ENCODE results near the gene F2RL3.
"Not testable (repeated sequence)": the region's sequence is repeated elsewhere in the genome, so short reads cannot be mapped to it uniquely, and the experiment has no call there.

Gene F2RL3

GRCh38 chr19:16888629-16889365 lies at the start of gene F2RL3:
F2RL3 (plus strand) TSS chr19:16888999; CDS start chr19:16889190, 191 bp downstream.
- no peak for DNase-seq

DNA sequence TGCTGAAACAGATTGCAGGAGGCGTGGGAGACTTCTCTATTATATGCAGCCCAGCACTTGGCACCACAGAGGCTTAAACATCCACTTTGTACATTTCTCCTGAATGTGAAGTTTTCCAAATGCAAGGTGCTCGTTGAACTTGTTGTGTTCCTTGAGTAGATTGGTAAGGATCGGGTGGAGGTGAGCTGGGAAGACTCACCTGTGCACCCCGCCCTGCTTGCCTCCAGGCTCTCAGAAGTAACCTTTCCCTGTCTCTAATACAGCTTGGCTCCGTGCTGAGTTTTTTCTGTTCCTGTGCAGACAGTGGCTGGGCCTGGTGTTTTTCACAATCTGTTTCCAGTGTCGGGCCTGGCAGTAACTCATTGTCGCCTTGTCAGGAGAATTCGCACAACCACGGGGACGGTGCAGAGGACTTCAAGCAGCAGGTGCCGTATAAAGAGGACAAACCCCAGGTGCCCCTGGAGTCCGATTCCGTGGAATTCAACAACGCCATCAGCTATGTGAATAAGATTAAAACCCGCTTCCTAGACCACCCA lies 47.3 kb upstream of the F2RL3 start:
- no peak for DNase-seq

DNA sequence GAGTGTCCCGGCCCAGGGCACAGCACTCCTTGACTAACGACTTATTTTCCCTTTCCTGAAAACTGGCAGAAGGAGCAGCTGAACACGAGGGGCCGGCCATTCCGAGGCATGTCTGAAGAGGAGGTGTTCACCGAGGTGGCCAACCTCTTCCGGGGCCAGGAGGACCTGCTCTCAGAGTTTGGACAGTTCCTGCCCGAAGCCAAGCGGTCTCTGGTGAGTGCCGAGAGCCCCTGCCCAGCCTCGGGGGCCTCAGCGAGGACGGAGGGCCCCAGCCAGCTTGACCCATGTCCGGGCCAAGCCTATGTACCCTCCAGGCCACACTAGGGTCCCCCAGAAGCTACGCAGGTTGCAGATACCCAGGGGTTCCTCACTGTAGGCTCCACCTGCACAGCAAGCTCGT lies 41.9 kb upstream of the F2RL3 start:
- no peak for DNase-seq

GRCh38 chr19:16847430-16847829 lies 41.4 kb upstream of the F2RL3 start:
- no peak for DNase-seq

- DNase-seq: no peak
Observed at GRCh38 chr19:16849168-16849567, 39.6 kb upstream of the F2RL3 start.

- no peak for DNase-seq
Observed at GRCh38 chr19:16850133-16850532, 38.7 kb upstream of the F2RL3 start.

DNA sequence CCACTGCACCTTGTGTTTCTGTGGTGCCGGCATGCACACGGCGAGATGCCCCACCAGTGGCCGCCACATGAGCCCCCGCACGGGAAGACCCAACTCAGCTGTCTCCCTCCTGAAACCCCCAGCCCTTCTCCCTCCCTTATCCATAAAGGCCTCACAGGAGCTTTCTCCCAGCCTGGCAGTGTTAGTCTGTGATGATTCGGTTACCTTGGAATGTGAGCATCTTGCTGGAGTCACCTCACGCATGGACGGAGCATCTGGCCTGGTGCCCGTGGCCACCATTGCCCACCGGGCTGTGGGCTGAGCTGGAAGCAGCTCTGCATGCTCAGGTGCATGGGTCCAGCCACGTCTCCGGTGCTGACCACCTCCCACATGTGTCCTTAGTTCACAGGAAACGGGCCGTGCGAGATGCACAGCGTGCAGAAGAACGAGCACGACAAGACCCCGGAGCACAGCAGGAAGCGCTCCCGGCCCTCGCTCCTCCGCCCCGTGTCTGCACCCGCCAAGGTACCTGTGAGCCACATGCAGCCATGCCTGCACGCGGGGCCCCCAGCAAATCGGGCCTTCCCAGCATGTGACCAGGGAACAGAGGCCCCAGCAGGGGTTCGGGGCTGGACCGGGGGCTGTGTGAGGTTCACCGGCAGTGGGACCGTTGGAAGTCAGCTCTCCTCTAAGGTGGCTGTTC lies 37.6 kb upstream of the F2RL3 start:
- no peak for DNase-seq

GRCh38 chr19:16853066-16853465 lies 35.7 kb upstream of the F2RL3 start:
- DNase-seq: no peak

DNA sequence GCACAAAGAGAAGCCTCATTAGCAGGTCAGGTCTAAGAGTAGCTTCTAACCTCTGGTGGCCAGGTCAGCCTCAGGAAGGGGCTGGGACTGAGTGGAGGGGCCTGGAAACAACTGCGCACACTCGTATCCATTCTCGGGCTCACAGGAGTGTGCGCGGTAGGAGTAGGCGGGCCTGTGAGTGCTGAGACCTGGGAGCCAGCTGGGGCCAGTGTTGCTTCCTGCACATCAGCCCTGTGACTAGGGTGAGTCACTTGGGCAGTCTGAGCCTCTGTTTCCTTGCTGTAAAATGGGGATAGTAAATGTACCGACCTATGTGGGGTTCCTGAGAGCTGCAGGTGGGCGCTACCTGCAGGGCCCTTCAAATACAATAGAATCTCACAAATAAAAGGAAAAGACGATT lies 32.7 kb upstream of the F2RL3 start:
- DNase-seq: no peak

GRCh38 chr19:16859626-16860025 lies 29.2 kb upstream of the F2RL3 start:
- no peak for DNase-seq

DNA sequence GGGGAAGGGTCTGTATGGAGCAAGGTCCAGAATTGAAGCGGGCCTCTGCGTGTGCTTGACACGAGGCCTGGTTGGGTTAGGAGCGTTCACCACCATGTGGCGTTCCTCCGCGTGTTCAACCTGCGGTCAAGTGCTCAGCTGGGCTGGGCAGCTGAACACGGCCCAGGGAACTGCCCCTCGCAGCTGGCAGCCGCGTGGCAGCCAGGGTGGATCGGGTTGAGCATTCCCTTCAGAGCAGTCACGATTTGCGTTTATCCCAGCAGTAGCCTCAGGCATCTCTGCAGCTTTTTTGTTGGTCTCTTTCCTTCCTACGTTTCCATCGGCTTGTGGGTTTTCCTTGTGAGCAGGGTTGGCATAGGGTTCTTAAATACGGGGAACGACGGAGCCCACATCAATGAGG lies 28.7 kb upstream of the F2RL3 start:
- DNase-seq: no peak

DNA sequence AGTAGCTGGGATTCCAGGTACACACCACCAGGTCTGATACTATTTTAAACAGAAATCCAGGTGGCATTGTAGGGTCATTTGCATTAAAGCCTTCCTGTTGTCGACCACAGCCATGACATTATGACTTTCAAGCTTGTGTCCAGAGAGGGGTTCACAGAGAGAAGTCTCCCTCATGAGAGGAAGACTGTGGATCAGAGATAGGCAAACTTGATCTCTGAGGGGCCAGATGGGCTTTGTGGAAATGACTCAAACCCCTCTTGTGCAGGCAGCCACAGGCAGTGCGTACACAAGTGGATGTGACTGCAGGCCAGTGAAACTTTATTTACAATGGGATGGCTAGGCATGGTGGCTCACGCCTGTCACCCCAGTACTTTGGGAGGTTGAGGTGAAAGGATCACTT lies 27.8 kb upstream of the F2RL3 start:
- DNase-seq: no peak

DNA sequence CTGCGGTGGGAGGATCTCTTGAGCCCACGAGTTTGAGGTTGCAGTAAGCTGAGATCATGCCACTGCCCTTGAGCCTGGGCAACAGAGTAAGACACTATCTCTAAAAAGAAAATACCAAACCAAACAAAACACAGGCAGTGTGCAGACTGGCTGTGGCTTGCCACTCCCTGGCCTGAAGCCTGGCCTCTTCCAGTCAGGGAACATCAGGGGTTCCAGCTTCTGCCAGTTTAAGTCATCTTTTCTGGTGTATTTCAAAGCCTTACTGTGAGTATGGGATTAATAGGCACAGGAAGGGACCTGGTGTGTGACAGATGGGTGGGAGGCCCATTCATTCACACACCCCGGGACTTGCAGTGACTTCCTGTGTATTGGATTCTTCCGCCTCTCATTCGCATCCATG lies 27.0 kb upstream of the F2RL3 start:
- no peak for DNase-seq

GRCh38 chr19:16862826-16863415 lies 25.9 kb upstream of the F2RL3 start:
- no peak for DNase-seq

DNA sequence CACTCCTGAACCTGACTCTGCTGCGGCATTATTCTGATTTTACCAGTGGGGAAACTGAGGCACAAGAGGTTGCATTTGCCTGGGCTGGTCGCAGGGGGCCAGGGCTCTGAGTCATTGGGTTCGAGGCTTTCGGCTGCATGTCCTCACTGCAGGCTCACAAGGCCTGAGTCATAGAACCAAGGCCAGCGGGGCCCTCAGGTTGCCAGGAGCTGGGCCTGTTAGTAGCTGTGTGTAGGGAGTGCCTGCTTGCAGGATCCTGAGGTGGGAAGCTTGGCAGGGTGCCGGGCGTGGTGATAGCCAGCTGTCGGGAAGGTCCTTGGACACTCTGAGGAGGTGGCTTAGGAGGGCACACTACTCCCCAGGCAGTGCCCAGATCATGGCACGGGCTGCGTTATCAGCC lies 21.6 kb upstream of the F2RL3 start:
- DNase-seq: no peak

DNA sequence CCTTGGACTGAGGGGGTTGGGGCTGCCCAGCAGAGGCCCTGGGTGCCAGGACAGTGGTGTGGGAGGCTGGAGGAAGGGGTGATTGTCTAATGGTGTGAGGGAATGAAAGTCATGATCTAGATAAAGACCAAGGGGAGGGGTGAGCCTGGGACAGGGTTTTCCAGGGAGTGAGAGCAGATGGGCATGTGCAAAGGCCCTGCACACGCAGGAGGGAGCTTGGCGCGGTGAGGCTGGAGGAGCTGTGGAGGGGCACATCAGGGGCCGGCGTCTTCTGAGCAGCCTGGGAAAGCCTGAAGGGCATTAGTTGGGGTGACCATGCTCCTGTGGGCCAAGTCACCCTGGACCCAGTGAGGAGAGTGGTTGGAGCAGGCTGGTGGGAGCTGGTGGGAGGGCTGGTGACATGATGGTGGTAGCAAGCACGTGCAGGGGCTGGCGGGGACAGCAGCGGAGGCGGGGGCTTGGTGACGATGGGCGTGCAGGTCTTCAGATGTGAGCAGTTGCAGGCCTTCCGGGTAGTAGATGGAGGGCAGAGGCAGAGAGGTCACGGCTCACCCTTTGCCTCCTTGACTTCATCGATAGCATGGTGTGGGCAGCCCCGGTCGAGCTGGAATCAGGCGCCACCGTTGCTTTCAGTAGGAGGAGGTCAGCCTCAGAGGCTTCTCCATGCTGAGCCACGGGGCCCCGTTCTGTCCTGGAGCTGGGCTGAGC lies 20.2 kb upstream of the F2RL3 start:
- no peak for DNase-seq

GRCh38 chr19:16869331-16869972 lies 19.3 kb upstream of the F2RL3 start:
- DNase-seq: no peak

DNA sequence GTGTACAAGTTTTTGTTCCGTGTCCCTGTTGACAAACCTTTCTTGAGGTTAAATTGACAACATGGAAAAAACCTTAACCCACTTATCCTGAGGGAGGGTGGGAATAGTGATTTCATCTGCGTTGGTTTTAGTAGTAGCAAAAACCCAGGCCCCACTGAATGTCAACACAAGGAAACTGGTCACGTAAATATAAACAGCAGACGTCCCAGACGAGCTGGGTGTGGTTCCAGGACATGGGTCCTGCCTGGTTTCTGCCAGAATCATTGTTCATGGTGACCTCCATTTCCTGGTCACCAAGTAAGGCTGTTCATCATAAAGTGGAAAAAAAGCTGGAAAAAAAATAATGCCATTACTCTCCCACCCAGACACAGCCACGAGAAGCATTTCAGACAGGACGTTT lies 16.9 kb upstream of the F2RL3 start:
- no peak for DNase-seq

DNA sequence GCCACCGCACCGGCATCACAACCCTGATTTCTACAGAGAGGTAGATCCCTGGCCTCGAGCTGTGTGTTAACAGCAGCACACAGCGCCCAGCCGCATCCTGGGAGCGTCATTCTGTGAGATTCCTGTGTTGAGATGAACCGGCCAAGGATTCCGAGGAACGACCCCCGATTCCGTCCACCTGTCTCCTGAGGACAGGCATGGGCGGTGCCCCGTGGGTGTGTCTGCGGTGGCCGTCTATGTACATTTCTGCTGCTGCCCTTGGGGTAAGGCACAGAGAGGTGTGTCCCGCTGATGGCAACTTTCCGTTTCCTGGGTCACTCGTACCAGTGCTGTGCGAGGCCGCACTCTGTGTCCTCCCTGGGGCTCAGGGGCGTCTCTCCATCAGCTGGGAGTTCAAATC lies 16.1 kb upstream of the F2RL3 start:
- no peak for DNase-seq

DNA sequence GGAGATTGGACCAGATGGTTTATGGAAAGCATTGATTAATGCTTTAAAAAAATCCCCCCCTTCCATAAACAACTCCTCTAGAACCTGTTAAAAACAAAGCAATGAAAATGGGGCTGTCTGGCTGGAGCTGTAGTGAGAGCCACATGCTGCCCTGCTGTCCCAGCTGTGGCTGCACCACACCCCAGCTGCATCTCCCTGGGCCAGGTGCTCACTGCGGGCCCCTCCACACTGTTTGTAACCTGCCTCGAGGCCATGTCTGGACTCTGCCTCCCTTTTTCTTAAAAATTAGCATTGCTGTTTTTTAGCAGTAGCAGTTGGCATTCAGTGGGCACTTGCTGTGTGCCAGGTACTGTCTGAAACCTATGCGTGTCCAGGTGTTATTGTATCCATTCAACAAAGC lies 15.2 kb upstream of the F2RL3 start:
- no peak for DNase-seq

- DNase-seq: no peak
Observed at GRCh38 chr19:16874250-16874977, 14.4 kb upstream of the F2RL3 start.

DNA sequence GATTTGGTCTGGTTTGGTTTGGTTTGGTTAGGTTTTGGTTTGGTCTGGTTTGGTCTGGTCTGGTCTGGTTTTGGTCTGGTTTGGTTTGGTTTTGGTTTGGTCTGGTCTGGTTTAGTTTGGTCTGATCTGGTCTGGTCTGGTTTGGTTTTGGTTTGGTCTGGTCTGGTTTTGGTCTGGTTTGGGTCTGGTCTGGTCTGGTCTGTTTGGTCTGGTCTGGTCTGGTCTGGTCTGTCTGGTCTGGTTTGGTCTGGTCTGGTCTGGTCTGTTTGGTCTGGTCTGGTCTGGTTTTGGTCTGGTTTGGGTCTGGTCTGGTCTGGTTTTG lies 13.9 kb upstream of the F2RL3 start:
- DNase-seq: not testable (repeated sequence)
